Cardiac septum (tissue), 1 donor: ENCODE measurements around the gene GLYATL3. TPM values are rescaled to one million over a fixed set of nuclear protein-coding genes. Genes with fewer than 3 reads are reported as not detected.
"Not testable (repeated sequence)": the region's sequence is repeated elsewhere in the genome, so short reads cannot be mapped to it uniquely, and the experiment has no call there.

ENCODE experiments used
- DNase-seq: peaks from one replicate; pipeline ENCODE4 v3.0.0-alpha.2; 2020; ENCODE audit warnings: low spot score
- intact Hi-C: fragments of 100-400 bp; cut with DNase I; formaldehyde crosslinking; loops from one replicate; pipeline ENCODE4 v1.14.0; 2022
- long read RNA-seq: library from polyadenylated mRNA; unstranded; transcript quantifications from one replicate; pipeline ENCODE4 v2.0.0, GENCODE V29; 2021
- total RNA-seq: library from RNA; stranded (reverse); fragmentation: NEBNext Ultra II Directional; extraction: Animal tissue kit (Norgen Biotek cat#: 25700); gene quantifications from one replicate; pipeline ENCODE4 v1.2.1, GENCODE V29; 2021
- donor health status: DM: no; HTN: no; CAD: no.

Gene GLYATL3
- total RNA-seq: not detected
- long read RNA-seq: 0 reads

DNA sequence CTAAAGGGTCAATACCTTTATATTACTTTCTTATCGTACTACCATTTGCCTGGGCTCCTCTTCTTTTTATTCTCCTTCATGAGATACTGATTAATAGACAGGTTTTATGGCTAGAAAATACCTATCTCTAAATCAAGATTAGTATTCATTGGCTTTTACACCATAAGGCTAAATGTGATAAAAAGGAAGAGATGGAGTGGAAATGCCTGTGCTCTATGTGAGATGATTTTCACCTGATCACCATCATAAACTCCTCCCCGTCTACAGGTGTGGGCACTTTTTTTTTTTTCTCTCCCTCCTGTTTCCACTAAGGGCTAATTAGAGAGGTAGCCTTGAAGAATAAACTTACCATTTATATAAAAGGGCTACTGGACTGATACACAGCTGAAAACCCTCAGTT, at the start of gene GLYATL3:
GLYATL3 (plus strand) TSS at position 301 of the 400 bp plus-strand sequence. CDS start 12,068 bp downstream, outside the sequence.
- no peak for DNase-seq
- intact Hi-C loops: no loop called here

DNA sequence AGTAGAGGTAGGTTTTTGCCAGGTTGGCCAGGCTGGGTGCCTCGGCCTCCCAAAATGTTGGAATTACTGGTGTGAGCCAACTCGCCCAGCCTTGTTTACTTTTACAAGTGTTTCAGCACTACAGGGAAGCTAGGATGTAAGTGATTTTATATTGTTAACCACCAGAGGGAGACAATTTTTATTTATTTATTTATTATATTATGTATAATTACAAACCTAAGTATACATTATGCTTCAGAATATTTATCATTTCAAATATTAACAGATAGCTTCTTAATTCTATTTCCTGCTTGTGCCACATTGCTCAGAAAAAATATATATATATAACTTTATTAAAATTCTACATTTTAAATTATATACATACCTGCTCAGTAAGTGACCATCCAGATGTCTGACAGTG, 46.5 kb upstream of the GLYATL3 start:
- intact Hi-C loops: no loop called here
- no peak for DNase-seq

DNA sequence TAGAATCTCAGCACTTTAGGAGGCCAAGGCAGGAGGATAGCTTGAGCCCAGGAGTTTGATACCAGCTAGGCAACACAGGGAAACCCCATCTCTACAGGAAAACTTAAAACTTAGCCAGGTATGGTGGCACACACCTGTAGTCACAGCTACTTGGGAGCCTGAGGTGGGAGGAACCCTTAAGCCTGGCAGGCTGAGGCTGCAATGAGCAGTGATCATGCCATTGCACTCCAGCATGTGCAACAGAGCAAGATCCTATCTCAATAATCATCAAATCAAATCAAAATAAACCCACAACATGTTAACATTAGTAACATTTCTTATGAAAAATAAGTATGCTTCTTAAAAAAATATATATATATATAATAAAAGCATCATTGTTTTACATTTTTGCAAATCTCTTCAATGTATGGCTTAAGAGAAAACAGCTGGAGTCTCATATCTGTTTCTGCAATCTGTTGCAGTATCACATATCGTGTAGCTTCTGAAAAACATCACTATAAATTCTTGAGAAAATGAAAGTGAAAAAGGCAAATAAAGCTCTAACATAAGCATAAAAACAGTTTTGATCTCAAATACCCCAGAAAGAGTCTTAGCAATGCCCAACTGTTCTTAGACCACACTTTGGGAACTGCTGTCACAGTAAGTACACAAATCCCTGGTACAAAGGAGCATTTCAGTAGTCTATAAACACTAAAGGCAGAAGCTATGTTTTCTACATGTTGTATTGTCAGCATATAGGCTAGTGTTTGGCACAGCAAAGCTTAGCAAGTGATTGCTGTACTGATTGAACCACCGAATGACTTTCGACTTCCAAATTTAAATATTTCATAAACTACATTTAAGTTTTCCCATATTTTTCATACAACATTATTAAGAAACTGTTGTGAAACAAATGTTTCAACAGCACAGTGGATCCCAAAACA, 44.7 kb upstream of the GLYATL3 start:
- intact Hi-C loops: no loop called here
- DNase-seq: no peak

DNA sequence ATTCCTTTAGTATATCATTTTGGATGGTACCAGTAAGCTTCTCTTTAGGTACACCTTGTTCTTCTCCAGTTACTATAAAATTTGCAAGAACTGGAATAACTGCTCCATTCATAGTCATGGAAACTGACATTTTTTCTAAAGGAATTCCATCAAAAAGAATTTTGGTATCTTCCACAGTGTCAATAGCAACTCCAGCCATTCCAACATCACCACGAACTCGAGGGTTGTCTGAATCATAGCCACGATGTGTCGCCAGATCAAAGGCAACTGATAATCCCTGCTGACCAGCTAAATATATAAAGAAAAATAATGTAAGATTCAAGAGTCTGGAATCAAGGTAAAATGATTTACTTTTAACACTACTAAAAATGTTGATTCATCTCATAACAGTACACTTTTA, 42.0 kb upstream of the GLYATL3 start:
- intact Hi-C loops: no loop called here
- no peak for DNase-seq

DNA sequence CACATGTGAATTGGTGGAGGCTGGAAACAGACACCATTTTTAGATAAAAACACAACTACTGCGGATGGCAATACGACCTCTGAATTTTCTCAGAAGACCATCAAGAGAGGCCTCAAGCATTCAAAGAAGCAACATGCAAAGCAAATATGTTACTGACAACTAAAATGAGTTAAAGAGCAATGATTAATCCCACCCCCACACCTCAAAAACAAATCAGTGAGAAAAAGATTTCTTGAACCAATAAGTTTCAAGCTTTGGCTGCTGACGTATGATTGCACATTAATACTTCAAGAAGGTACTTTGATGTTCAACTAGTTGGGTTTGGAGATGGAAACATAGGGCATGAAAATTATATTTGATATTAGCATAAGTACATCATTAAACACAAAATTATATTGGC, 37.7 kb upstream of the GLYATL3 start:
- intact Hi-C loops: no loop called here
- no peak for DNase-seq

DNA sequence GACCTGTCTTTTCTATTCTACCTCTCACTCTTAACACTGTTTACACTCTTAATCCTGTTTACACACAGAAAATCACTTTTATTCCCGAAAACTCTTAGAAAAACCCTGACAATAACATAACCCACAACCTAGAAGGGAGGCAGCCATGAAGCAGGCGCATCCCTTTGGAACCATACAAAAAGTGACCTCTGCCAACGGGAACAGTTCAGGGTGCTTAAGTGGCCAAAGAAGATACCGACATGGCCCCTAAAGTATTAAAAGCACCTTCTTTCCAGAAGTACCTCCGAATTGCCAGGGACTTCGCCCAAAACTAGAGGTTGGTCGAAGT, 37.2 kb upstream of the GLYATL3 start:
- intact Hi-C loops: no loop called here

DNA sequence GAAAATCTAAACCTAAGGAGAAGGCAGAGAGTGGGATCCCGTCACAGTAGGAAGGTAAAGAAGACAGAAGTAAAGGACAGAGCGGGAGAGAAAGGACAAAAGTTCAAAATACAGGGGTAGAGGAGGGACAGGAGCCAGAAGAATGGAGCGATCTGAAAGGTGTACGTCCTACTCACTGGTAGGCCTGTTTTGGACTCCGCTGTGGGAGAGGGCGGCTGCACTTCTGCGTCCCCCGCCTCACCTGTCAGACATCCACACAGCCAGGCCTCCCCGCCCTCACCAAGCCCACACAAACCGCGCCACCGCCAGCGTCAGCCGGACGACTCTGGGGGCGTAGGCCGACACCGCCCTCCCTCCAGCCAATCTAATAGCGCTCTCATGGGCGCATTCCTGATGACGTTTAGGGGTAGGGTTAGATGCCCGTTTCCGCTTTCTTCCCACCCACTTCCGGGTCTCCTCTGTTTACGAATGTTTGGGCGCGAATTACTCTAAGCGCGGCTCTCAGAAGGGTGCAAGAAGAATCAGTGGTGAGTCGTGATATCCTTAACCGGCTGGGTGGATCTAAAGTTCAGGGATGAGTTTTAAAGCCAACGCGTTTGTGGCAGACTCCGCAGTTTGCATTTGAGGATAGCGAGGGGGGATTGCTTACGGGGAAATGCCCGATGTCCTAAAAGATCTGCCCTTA, 36.7 kb upstream of the GLYATL3 start, which contains the start of the genes CENPQ and MMUT:
CENPQ (plus strand) TSS at position 444 of the 685 bp plus-strand sequence. CDS start 6,807 bp downstream, outside the sequence.
MMUT (minus strand) TSS at position 327 of the 685 bp plus-strand sequence. CDS start 3,787 bp downstream, outside the sequence.
- intact Hi-C loops: no loop called here
- DNase-seq: peak; percentile 96

More for the DNA sequence above, 37.2 kb upstream of the GLYATL3 start:
- no peak for DNase-seq

DNA sequence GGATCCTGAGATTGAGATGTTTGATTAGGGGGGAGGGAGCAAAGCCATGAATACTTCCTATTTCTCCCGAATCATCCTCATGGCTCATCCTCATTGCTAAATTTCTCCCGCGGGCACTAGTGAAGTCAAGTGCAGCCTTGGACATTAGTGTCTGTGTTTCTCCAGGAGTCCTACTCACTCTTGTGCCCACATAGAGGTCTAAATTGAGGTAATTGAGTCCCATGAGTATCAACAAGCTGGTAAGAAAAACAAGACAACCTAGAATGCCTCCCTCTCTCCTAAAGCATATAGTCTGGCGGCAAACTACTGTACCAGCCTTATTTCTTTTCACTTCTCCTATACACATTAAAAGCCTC, 36.1 kb upstream of the GLYATL3 start:
- DNase-seq: no peak
- intact Hi-C loops: no loop called here

DNA sequence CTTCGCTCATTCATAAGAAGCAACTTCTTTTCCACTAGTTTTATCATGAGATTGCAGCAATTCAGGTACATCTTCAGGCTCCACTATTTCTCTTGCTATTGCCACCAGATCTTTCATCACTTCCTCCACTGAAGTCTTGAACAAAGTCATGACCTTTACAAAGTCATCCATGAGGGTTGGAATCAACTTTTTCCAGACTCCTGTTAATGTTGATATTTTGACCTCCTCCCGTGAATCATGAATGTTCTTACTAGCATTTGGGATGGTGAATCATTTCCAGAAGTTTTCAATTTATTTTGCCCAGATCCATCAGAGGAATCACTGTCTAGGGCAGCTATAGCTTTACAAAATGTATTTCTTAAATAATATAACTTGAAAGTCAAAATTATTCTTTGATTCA, 35.0 kb upstream of the GLYATL3 start:
- no peak for DNase-seq
- intact Hi-C loops: no loop called here

DNA sequence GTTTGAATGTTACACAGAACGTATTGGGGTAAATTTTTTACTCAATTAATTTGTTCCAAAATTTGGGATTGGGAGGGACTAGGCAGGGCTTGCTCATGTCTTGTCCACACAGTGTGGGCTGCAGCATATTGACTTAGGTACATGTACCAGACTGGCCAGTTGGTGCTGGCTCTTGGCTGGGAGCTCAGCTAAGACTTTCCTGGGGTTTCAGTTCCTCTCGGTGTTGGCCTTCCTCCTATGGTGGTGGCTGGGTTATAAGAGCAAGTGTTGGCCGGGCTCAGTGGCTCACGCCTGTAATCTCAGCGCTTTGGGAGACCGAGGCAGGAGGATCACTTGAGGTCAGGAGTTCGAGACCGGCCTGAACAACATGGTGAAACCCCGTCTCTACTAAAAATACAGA, 31.7 kb upstream of the GLYATL3 start:
- no peak for DNase-seq
- intact Hi-C loops: no loop called here

DNA sequence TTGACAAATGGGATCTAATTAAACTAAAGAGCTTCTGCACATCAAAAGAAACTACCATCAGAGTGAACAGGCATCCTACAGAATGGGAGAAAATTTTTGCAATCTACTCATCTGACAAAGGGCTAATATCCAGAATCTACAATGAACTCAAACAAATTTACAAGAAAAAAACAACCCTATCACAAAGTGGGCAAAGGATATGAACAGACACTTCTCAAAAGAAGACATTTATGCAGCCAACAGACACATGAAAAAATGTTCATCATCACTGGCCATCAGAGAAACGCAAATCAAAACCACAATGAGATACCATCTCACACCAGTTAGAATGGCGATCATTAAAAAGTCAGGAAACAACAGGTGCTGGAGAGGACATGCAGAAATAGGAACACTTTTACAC, 23.2 kb upstream of the GLYATL3 start:
- intact Hi-C loops: not testable (repeated sequence)

DNA sequence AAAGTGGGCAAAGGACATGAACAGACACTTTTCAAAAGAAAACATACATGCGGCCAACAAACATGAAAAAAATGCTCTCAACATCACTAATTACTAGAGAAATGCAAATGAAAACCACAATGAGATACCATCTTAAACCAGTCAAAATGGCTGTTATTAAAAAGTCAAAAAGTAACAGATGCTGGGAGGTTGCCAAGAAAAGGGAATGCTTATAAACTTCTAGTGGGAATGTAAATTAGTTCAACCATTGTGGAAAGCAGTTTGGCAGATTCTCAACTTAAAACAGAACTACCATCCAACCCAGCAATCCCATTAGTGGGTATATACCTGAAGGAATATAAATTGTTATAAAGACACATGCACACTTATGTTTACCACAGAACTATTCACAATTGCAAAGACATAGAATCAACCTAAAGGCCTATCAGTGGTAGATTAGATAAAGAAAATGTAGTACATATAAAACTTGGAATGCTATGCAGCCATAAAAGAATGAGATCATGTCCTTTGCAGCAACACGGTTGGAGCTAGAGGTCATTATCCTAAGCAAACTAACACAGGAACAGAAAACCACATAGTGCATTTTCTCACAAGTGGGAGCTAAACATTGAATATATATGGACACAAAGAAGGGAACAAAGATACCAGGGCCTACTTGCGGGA, 20.3 kb upstream of the GLYATL3 start:
- no peak for DNase-seq
- intact Hi-C loops: no loop called here

More for the DNA sequence above, 23.2 kb upstream of the GLYATL3 start:
- not testable (repeated sequence) for DNase-seq

DNA sequence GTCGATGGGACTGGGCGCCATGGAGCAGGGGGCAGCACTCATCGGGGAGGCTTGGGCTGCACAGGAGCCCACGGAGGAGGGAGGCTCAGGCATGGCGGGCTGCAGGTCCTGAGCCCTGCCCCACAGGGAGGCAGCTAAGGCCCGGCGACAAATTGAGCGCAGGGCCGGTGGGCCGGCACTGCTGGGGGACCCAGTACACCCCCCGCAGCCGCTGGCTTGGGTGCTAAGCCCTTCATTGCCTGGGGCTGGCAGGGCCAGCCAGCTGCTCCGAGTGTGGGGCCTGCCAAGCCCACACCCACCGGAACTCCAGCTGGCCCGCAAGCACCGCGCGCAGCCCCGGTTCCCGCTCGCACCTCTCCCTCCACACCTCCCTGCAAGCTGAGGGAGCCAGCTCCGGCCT, 17.9 kb upstream of the GLYATL3 start:
- DNase-seq, intact Hi-C loops: not testable (repeated sequence)

DNA sequence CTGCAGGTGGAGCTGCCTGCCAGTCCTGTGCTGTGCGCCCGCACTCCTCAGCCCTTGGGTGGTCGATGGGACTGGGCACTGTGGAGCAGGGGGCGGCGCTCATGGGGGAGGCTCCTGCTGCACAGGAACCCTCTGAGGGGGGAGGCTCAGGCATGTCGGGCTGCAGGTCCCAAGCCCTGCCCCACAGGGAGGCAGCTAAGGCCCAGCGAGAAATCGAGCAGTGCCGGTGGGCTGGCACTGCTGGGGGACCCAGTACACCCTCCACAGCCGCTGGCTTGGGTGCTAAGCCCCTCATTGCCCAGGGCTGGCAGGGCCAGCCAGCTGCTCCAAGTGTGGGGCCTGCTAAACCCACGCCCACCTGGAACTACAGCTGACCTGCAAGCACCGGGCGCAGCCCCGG, 16.3 kb upstream of the GLYATL3 start:
- intact Hi-C loops, DNase-seq: not testable (repeated sequence)

DNA sequence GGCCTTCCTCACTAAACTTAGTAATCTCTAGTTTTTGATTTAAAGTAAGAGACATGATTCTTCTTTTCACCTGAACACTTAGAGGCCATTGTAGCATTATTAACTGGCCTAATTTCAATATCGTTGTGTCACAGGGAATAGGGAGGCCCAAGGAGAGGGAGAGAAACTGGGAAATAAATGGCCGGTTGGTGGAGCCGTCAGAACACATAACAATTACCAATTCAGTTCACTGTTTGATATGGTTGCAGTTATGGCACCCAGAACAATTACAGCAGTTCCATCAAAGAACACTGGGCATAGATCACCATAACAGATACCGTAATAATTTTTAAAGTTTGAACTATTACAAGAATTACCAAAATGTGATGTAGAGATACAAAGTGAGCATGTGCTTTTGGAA, 9.1 kb upstream of the GLYATL3 start:
- intact Hi-C loops: no loop called here
- no peak for DNase-seq

DNA sequence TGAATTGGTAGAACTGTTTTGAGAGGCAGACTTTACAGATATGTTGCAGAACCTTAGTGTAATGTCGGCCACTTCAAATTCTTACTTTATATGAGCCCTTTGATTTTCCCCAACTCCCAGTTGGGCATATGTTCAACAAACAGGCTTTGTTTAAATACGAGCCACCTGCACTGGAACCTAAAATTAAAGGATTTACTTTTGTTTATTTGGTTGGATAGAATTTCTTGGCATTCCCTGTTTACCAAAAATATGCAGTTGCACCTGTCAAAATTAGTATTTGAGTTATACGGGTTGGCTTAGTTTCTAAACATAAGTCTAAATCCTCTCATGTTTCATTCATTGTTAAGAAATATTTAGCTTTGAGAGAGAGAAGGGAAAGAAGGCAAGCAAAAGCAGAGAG, 2.4 kb upstream of the GLYATL3 start:
- DNase-seq: no peak
- intact Hi-C loops: no loop called here

DNA sequence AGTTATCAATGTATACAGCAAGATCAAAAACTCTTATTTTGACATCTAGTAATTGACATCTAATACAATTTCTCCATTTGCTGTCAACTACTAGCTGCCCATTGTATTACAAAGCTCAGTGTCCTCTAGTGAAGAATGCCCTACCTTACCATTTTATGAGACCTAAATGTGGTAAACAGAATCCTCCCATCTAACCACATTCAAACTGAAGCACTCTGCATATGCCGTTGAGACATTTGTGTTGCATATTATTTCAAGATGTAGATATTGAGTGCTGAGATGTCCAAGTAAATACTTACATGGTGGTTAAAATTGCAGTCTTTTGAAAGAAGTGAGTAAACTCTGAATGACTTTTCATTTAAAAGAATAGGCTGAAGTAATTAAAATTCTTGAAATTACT, 597 bp upstream of the GLYATL3 start:
- intact Hi-C loops: no loop called here
- no peak for DNase-seq

DNA sequence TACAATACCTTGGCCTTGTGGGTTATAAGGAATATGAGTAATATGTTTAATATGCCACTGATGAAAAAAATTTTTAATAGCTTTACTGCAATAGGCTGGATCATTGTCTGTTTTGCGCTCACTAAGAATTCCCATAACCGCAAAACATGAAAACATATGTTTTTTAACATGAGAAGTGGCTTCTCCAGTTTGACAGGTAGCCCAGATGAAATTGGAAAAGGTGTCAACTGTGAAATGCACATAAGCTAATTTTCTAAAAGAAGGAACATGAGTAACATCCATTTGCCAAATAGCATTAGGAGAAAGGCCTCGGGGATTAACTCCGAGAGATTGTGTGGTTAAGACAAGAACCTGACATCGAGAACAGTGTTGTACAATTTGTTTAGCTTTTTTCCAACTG, 4.9 kb downstream of the GLYATL3 start:
- no peak for DNase-seq
- intact Hi-C loops: no loop called here

DNA sequence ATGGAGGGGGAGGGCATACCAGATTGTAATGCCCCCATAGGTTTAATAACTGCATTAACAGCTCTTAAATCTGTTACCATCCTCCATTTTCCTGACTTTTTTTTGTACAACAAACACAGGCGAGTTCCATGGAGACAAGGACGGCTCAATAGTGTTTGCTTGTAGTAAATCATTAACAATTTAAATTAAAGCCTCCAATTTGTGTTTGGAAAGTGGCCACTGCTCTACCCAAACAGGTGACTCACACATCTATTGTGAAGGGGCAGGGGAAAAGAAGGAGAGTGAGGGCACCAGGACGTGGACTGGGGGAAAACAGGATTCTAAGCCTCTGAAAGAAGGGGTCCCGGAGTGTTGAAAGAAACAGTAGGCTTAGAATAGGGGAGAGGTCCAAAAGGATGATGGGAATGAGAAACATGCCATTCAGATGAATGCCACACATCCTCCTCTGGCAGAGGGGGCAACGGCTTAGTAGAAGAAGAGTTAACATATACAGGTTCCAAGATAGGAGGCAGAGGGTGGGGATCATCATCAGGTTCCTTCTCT, 6.9 kb downstream of the GLYATL3 start:
- intact Hi-C loops: no loop called here
- DNase-seq: no peak

DNA sequence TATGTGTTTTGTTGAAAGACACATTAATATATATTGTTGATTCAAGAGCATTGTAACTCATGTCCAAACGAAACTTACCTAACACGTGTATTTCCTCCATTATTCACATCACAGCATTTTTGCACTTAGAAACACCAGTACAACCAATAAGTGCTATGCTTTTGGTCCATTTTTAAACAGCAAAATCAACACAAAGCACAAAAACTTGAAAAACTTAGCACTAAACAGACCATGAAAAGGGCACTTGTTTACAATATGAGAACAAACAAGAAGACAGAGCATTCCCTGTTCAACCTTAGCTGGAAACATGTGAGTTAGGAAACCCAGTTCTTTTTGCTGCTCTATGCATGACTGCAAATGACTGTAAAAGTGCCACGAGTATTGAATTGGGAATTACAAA, 9.6 kb downstream of the GLYATL3 start:
- intact Hi-C loops: no loop called here
- no peak for DNase-seq
